C4-2B (cell line): Measurements from ENCODE around the gene ZNF821.
A peak's percentile ranks its signal among the peaks of the same experiment; 100 is the strongest.

Experiments used
- CTCF ChIP-seq: fragments of 450-650 bp; conservative IDR thresholded peaks from 2 replicates; pipeline ENCODE4 v1.5.1; 2017; ENCODE audit warnings: mild to moderate bottlenecking
- ZFX ChIP-seq: fragments of 450-650 bp; IDR thresholded peaks from 2 replicates; pipeline ENCODE4 v1.6.1; 2017

- TF ChIP-seq CTCF (peak; percentile 92), ZFX (no peak)
These were observed 1.3 kb downstream of the ZNF821 start for GRCh38 chr16:71882505-71883167.
